Left ventricle myocardium inferior (tissue), 1 donor: Measurements from ENCODE around the gene PFKL. TPM values are rescaled to one million over a fixed set of nuclear protein-coding genes. Genes with fewer than 3 reads are reported as not detected.

Source experiments
- DNase-seq: peaks from one replicate; pipeline ENCODE4 v3.0.0-alpha.2; 2020
- H3K27ac ChIP-seq: fragments of 200-600 bp; replicated peaks from 2 replicates; pipeline ENCODE4 v1.8.0; 2021
- H3K27me3 ChIP-seq: fragments of 200-600 bp; 2 replicates; pipeline ENCODE4 v1.8.0; 2021; ENCODE audit warnings: low read depth
- H3K36me3 ChIP-seq: fragments of 200-600 bp; 2 replicates; pipeline ENCODE4 v1.8.0; 2021
- H3K4me1 ChIP-seq: fragments of 200-600 bp; 2 replicates; pipeline ENCODE4 v1.8.0; 2021
- H3K4me3 ChIP-seq: fragments of 200-600 bp; 2 replicates; pipeline ENCODE4 v1.8.0; 2021; ENCODE audit warnings: mild to moderate bottlenecking, moderate library complexity
- H3K9me3 ChIP-seq: fragments of 200-600 bp; replicated peaks from 2 replicates; pipeline ENCODE4 v1.8.0; 2021
- CTCF ChIP-seq: fragments of 200-600 bp; IDR thresholded peaks from 2 replicates; pipeline ENCODE4 v1.8.0; 2021; ENCODE audit warnings: antibody characterized with exemption, mild to moderate bottlenecking, borderline replicate concordance
- intact Hi-C: fragments of 100-400 bp; cut with micrococcal nuclease; formaldehyde crosslinking; loops from one replicate; pipeline ENCODE4 v1.11.0; 2022
- total RNA-seq: library from RNA; stranded (reverse); fragmentation: NEBNext Ultra II Directional; extraction: Animal tissue kit (Norgen Biotek cat#: 25700); gene quantifications from one replicate; pipeline ENCODE4 v1.2.1, GENCODE V29; 2021
- donor health status: DM: no; HTN: yes; CAD: no; lungs with severe emphysema.

Gene PFKL
- total RNA-seq, 1 donor from 2014 or later = 47.7 TPM

- Histone ChIP-seq H3K9me3 (no peaks in the 10 kb centered on the region), H3K4me3 (no peak overlapping the region), H3K27me3 (no peaks in the 10 kb centered on the region), H3K4me1 (no peaks in the 10 kb centered on the region), H3K36me3 (peaks cover 90% of the 10 kb centered on the region), H3K27ac (no peak overlapping the region)
- no peak for DNase-seq
- intact Hi-C loops = no loop called here
- no peak for TF ChIP-seq CTCF
These were observed 14.3 kb downstream of the PFKL start for GRCh38 chr21:44314128-44314527.

- peaks cover 94% of the 10 kb centered on the region for H3K36me3 ChIP-seq
- intact Hi-C loops = no loop called here
- H3K9me3 ChIP-seq = no peaks in the 10 kb centered on the region
- no peaks in the 10 kb centered on the region for H3K4me1 ChIP-seq
- no peak overlapping the region for H3K27ac ChIP-seq
- no peaks in the 10 kb centered on the region for H3K27me3 ChIP-seq
- TF ChIP-seq CTCF = no peak
- no peak overlapping the region for H3K4me3 ChIP-seq
- no peak for DNase-seq
These were observed 14.7 kb downstream of the PFKL start for GRCh38 chr21:44314561-44314960.

- TF ChIP-seq CTCF = no peak
- Histone ChIP-seq H3K27ac (no peak overlapping the region), H3K4me1 (no peaks in the 10 kb centered on the region), H3K27me3 (no peaks in the 10 kb centered on the region), H3K36me3 (peaks cover 93% of the 10 kb centered on the region), H3K4me3 (no peak overlapping the region), H3K9me3 (no peaks in the 10 kb centered on the region)
- intact Hi-C loops = no loop called here
- no peak for DNase-seq
These were observed 15.9 kb downstream of the PFKL start for GRCh38 chr21:44315691-44316203.

GRCh38 chr21:44316277-44316900 is 16.5 kb downstream of the PFKL start:
- no peaks in the 10 kb centered on the region for H3K9me3 ChIP-seq
- no peak overlapping the region for H3K4me3 ChIP-seq
- TF ChIP-seq CTCF = no peak
- H3K36me3 ChIP-seq = peaks cover 92% of the 10 kb centered on the region
- H3K4me1 ChIP-seq = no peaks in the 10 kb centered on the region
- no peak overlapping the region for H3K27ac ChIP-seq
- no peaks in the 10 kb centered on the region for H3K27me3 ChIP-seq
- intact Hi-C loops = no loop called here
- DNase-seq = no peak

- Histone ChIP-seq H3K9me3 (no peaks in the 10 kb centered on the region), H3K36me3 (peaks cover 92% of the 10 kb centered on the region)
- no peak for DNase-seq
These were observed 17.5 kb downstream of the PFKL start for GRCh38 chr21:44317241-44317782.

More at GRCh38 chr21:44317241-44317782, 17.5 kb downstream of the PFKL start:
- Histone ChIP-seq H3K27me3 (no peaks in the 10 kb centered on the region), H3K4me3 (no peak overlapping the region), H3K27ac (no peak overlapping the region), H3K4me1 (no peaks in the 10 kb centered on the region)
- no peak for TF ChIP-seq CTCF
- intact Hi-C loops = no loop called here
